Muscle layer of duodenum (tissue), 2 donors: Measurements from ENCODE around the gene HCK.
A peak's percentile ranks its signal among the peaks of the same experiment; 100 is the strongest.

ENCODE experiments used
- H3K27ac ChIP-seq: one replicate; pipeline ENCODE4 v1.7.0; 2013; ENCODE audit warnings: mild to moderate bottlenecking, low read length
- H3K27me3 ChIP-seq: one replicate; pipeline ENCODE4 v1.7.0; 2013; ENCODE audit warnings: low read depth, mild to moderate bottlenecking, control low read depth, low read length
- H3K36me3 ChIP-seq, 2 donors: one replicate each; pipeline ENCODE4 v1.7.0; 2013; ENCODE audit warnings: low read length in 2 of 2, control low read depth in 1 of 2, mild to moderate bottlenecking in 1 of 2; ENCODE audit not compliant: insufficient read depth in 2 of 2, control insufficient read depth in 1 of 2
- H3K4me1 ChIP-seq, 2 donors: one replicate each; pipeline ENCODE4 v1.7.0; 2013; ENCODE audit warnings: low read length in 2 of 2, mild to moderate bottlenecking in 2 of 2, control low read depth in 1 of 2, moderate library complexity in 1 of 2; ENCODE audit not compliant: insufficient read depth in 2 of 2, control insufficient read depth in 1 of 2
- H3K4me3 ChIP-seq, 2 donors: one replicate each; pipeline ENCODE4 v1.7.0; 2013; ENCODE audit warnings: low read length in 2 of 2, low read depth in 1 of 2, mild to moderate bottlenecking in 1 of 2
- H3K9me3 ChIP-seq, 2 donors: one replicate each; pipeline ENCODE4 v1.7.0; 2013; ENCODE audit warnings: low read length in 2 of 2, control low read depth in 1 of 2, mild to moderate bottlenecking in 1 of 2; ENCODE audit not compliant: control insufficient read depth in 1 of 2
- donor health status: healthy.

HCK gene

DNA sequence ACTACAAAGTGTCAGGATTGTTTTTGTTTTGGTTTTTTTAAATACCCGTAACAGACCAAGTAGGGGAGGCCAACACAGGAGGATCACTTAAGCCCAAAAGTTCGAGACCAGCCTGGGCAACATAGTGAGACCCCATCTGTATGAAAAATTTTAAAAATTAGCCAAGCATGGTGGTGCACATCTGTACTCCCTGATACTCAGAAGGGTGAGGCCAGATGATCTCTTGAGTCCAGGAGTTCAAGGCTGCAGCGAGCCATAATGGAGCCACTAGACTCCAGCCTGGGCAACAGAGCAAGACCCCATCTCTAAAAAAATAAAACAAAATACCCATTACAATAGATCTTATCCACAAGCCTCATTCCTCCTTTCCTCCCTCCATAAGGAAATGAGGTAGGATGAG is 28.7 kb downstream of the HCK start:
- Histone ChIP-seq H3K9me3 (no peaks in the 10 kb centered on the region), H3K4me3 (no peak overlapping the region), H3K27me3 (no peaks in the 10 kb centered on the region), H3K27ac (no peak overlapping the region), H3K36me3 (no peaks in the 10 kb centered on the region), H3K4me1 (no peaks in the 10 kb centered on the region)

DNA sequence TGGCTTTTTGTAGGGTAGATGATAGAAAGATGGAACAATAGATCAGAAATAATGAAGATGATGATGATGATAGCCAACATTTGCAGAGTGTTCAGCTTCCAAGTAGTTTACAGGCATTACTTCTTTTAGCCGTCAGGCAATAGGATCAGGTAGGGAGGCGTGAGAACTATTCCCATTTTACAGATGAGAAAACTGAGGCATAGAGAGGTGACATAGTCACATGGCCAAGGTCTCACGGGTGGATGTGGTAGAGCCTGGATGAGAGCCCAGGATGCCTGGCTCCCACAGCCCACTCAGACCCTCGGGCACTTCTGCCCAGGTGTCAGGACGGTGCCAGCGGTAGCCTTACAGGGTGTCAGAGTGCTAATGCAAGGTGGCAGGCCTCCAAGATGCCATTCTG is 31.4 kb downstream of the HCK start:
- no peak overlapping the region for H3K27ac ChIP-seq
- no peaks in the 10 kb centered on the region for H3K27me3 ChIP-seq
- H3K4me3 ChIP-seq: no peak overlapping the region
- H3K9me3 ChIP-seq: no peaks in the 10 kb centered on the region
- peaks cover 0 to 5% of the 10 kb centered on the region in 2 donors for H3K36me3 ChIP-seq
- no peaks in the 10 kb centered on the region for H3K4me1 ChIP-seq

GRCh38 chr20:32087070-32087469 is 35.0 kb downstream of the HCK start:
- no peak overlapping the region for H3K4me3 ChIP-seq
- no peaks in the 10 kb centered on the region for H3K27me3 ChIP-seq
- no peak overlapping the region for H3K27ac ChIP-seq
- peaks cover 0 to 5% of the 10 kb centered on the region in 2 donors for H3K36me3 ChIP-seq
- H3K4me1 ChIP-seq: no peaks in the 10 kb centered on the region
- H3K9me3 ChIP-seq: no peaks in the 10 kb centered on the region

DNA sequence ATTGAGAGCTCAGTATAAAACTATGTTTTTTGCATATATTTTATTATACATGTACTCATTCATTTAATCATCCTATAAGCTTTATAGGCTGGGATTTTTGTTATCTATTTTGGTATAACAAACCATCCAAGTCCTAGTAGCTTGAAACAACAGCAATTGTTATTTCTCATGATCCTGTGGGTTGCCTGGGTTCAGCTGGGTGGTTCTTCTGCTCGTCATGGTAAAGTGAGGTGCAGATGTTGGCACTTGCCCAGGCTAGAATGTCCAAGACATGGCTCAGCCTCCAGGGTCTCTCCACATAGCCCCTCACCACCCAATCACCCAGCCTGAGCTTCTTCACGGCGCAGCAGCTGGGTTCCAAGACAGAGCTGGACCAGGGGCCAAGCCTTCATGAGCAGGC is 36.7 kb downstream of the HCK start:
- Histone ChIP-seq H3K4me1 (no peaks in the 10 kb centered on the region), H3K27me3 (no peaks in the 10 kb centered on the region), H3K9me3 (no peaks in the 10 kb centered on the region), H3K4me3 (no peak overlapping the region), H3K27ac (no peak overlapping the region), H3K36me3 (peaks cover 0 to 5% of the 10 kb centered on the region in 2 donors)

GRCh38 chr20:32089637-32090362 is 37.8 kb downstream of the HCK start:
- Histone ChIP-seq H3K4me3 (no peak overlapping the region), H3K27me3 (no peaks in the 10 kb centered on the region), H3K9me3 (no peaks in the 10 kb centered on the region), H3K36me3 (peaks cover 0 to 5% of the 10 kb centered on the region in 2 donors), H3K4me1 (no peaks in the 10 kb centered on the region), H3K27ac (no peak overlapping the region)

- no peaks in the 10 kb centered on the region for H3K4me1 ChIP-seq
Observed at GRCh38 chr20:32091888-32092346, 39.9 kb downstream of the HCK start.

DNA sequence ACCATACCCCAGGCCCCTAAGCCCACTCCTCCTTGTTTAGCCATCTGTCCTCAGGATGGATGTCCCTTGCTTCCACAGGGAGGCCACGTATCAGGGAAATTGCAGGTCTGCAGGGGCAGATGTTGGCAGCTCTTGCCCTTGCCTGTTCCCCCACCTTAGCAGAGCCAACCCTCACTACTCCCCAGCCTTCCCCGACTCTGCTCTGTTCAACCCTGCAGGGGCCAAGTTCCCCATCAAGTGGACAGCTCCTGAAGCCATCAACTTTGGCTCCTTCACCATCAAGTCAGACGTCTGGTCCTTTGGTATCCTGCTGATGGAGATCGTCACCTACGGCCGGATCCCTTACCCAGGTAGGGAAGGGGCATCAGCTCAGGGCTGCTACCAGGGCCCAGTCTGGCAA is 46.7 kb downstream of the HCK start:
- no peak overlapping the region for H3K27ac ChIP-seq
- no peaks in the 10 kb centered on the region for H3K4me1 ChIP-seq
- no peaks in the 10 kb centered on the region for H3K36me3 ChIP-seq
- no peak overlapping the region for H3K4me3 ChIP-seq
- no peaks in the 10 kb centered on the region for H3K9me3 ChIP-seq
- H3K27me3 ChIP-seq: no peaks in the 10 kb centered on the region

More at GRCh38 chr20:32091888-32092346, 39.9 kb downstream of the HCK start:
- Histone ChIP-seq H3K27ac (no peak overlapping the region), H3K36me3 (peaks cover 0 to 5% of the 10 kb centered on the region in 2 donors), H3K27me3 (no peaks in the 10 kb centered on the region), H3K9me3 (no peaks in the 10 kb centered on the region), H3K4me3 (no peak overlapping the region)

- H3K27me3 ChIP-seq: no peaks in the 10 kb centered on the region
- H3K36me3 ChIP-seq: peaks cover 0 to 8% of the 10 kb centered on the region in 2 donors
- H3K9me3 ChIP-seq: no peaks in the 10 kb centered on the region
- peaks cover 17 to 32% of the 10 kb centered on the region in 2 donors for H3K4me1 ChIP-seq
- H3K4me3 ChIP-seq: peak overlapping the region; percentile 94 to 98
- peak overlapping the region; percentile 98 for H3K27ac ChIP-seq
Observed at GRCh38 chr20:32108814-32109391, 56.9 kb downstream of the HCK start.

GRCh38 chr20:32109392-32110172 is 57.5 kb downstream of the HCK start, which contains the start of gene TM9SF4:
TM9SF4 (plus strand) TSS chr20:32109714; CDS start chr20:32109741, 27 bp downstream.
- Histone ChIP-seq H3K27ac (peak within 1 kb of the TSS; percentile 98), H3K27me3 (no peaks in the 10 kb centered on the region), H3K4me1 (peaks cover 17 to 34% of the 10 kb centered on the region in 2 donors), H3K9me3 (no peaks in the 10 kb centered on the region), H3K4me3 (peak within 1 kb of the TSS; percentile 94 to 98), H3K36me3 (peaks cover 0 to 8% of the 10 kb centered on the region in 2 donors)

- H3K27ac ChIP-seq: peak overlapping the region; percentile 98
- H3K36me3 ChIP-seq: peaks cover 0 to 9% of the 10 kb centered on the region in 2 donors
- no peaks in the 10 kb centered on the region for H3K9me3 ChIP-seq
- peak overlapping the region; percentile 94 to 98 for H3K4me3 ChIP-seq
- H3K4me1 ChIP-seq: peaks cover 17 to 38% of the 10 kb centered on the region in 2 donors
- H3K27me3 ChIP-seq: no peaks in the 10 kb centered on the region
Observed at GRCh38 chr20:32110173-32110704, 58.2 kb downstream of the HCK start.

GRCh38 chr20:32110727-32111126 is 58.7 kb downstream of the HCK start:
- H3K4me1 ChIP-seq: peaks cover 17 to 38% of the 10 kb centered on the region in 2 donors
- H3K4me3 ChIP-seq: peak overlapping the region; percentile 94 to 98
- no peaks in the 10 kb centered on the region for H3K9me3 ChIP-seq

More at GRCh38 chr20:32110727-32111126, 58.7 kb downstream of the HCK start:
- peak overlapping the region; percentile 98 for H3K27ac ChIP-seq
- H3K27me3 ChIP-seq: no peaks in the 10 kb centered on the region
- peaks cover 0 to 11% of the 10 kb centered on the region in 2 donors for H3K36me3 ChIP-seq
